ENCODE data around the gene FLNB. TPM values are rescaled to one million over a fixed set of nuclear protein-coding genes. Genes with fewer than 3 reads are reported as not detected.
A peak's percentile ranks its signal among the peaks of the same experiment; 100 is the strongest.

The FLNB gene
- total RNA-seq, 2 experiments from 2014 or later = 26.3 to 28.4 TPM

DNA sequence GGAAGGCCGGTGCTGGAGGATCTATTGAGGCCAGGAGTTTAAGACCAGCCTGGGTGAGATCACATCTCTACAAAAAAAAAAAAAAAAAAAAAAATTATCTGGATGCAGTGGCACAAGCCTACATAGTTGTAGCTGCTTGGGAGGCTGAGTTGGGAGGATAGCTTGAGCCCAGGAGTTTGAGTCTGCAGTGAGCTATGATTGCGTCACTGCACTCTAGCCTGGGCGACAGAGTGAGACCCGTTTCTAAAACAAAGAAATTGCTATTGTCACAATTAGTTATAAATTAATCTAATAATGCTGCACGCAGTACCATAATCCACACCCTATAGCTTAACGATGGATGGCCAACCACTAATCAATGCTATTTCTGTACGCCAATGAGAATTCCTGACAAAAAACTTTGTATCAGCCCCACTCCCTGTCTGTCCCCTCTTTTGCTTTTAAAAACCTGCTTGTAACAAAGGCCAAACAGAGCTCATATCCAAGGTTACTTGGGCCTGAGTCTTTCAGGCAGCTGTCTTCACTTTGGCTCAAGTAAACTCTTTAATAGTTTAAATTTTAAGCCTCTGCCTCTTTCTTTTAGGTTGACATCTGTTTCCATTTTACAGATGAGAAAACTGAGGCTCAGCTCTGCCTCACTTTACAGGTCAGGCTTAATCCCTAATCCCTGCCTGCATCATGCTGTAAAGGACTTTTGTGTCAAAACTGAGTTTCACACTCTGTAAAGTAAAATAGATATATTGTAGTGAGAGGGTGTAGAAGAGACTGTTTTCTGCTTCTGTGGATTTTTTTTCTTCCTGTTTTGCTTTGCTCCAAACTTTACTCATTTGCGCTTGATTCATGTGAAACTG is 10.9 kb downstream of the FLNB start:
- Mint-ChIP-seq H3K27me3 (no peaks in the 10 kb centered on the region), H3K36me3 (ENCODE audit: low read depth) (peaks cover 1% of the 10 kb centered on the region), H3K27ac (peak overlapping the region; percentile 63), H3K9me3 (no peaks in the 10 kb centered on the region), H3K4me3 (no peak overlapping the region), H3K4me1 (ENCODE audit: low read depth) (peaks cover 49% of the 10 kb centered on the region)
- ChIA-PET POLR2A (interaction anchor here (1.2 to 2.0 kb wide), 2 partner anchors 10 to 11 kb away, joined by 4 to 8 read pairs; partner anchors contain the start of gene FLNB), CTCF (interaction anchor here (0.8 to 2.1 kb wide), 7 partner anchors 10 to 196 kb away, joined by 3 to 8 read pairs (median 3); partner anchors contain the start of gene FLNB)
- intact Hi-C loops (cut with micrococcal nuclease) = loop anchor here (10.0 kb wide), 1 partner anchor 86 kb away; no protein-coding TSS in a partner anchor
- TF ChIP-seq, protein P1, sequence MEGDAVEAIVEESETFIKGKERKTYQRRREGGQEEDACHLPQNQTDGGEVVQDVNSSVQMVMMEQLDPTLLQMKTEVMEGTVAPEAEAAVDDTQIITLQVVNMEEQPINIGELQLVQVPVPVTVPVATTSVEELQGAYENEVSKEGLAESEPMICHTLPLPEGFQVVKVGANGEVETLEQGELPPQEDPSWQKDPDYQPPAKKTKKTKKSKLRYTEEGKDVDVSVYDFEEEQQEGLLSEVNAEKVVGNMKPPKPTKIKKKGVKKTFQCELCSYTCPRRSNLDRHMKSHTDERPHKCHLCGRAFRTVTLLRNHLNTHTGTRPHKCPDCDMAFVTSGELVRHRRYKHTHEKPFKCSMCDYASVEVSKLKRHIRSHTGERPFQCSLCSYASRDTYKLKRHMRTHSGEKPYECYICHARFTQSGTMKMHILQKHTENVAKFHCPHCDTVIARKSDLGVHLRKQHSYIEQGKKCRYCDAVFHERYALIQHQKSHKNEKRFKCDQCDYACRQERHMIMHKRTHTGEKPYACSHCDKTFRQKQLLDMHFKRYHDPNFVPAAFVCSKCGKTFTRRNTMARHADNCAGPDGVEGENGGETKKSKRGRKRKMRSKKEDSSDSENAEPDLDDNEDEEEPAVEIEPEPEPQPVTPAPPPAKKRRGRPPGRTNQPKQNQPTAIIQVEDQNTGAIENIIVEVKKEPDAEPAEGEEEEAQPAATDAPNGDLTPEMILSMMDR (IDR thresholded peaks at IDR 0.05) = no peak
- no peak for ATAC-seq
- DNase-seq = no peak

DNA sequence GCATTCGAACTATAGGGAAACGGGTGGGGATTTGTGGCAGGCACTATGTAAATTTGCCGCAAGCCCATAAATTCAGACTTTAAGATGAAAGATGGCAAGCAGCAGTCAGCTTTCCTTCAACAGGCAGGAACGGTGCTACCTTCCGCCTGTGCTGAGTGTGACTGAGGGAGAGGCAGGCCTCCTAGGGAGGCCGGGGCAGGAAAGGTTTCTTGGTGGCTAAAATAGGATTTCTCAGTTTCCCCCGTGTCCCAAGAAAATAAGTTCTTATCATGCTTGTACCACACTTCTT is 12.5 kb downstream of the FLNB start:
- TF ChIP-seq, protein P1 (IDR thresholded peaks at IDR 0.05) = no peak
- H3K27me3 Mint-ChIP-seq = no peaks in the 10 kb centered on the region
- ChIA-PET POLR2A (interaction anchor here (0.8 to 1.4 kb wide), 2 partner anchors 12 to 71 kb away, joined by 3 read pairs; partner anchors contain the start of gene FLNB), CTCF (interaction anchor here (1.0 to 2.1 kb wide), 5 partner anchors 11 to 157 kb away, joined by 3 to 8 read pairs (median 3); partner anchors contain the start of gene FLNB)
- peaks cover 1% of the 10 kb centered on the region for H3K36me3 Mint-ChIP-seq (ENCODE audit: low read depth)
- H3K9me3 Mint-ChIP-seq = no peaks in the 10 kb centered on the region
- no peak overlapping the region for H3K4me3 Mint-ChIP-seq
- DNase-seq (no peak), ATAC-seq (no peak)
- peaks cover 48% of the 10 kb centered on the region for H3K4me1 Mint-ChIP-seq (ENCODE audit: low read depth)
- no peak overlapping the region for H3K27ac Mint-ChIP-seq
- intact Hi-C loops (cut with micrococcal nuclease) = no loop called here

- CTCF ChIA-PET = interaction anchor here (1.0 to 2.8 kb wide), 5 partner anchors 8 to 156 kb away, joined by 3 to 12 read pairs (median 3); no protein-coding TSS in a partner anchor
- POLR2A ChIA-PET = interaction anchor here (0.6 to 1.4 kb wide), 2 partner anchors 13 to 199 kb away, joined by 3 read pairs; partner anchors contain the start of gene FLNB
- Mint-ChIP-seq H3K27me3 (no peaks in the 10 kb centered on the region), H3K9me3 (no peaks in the 10 kb centered on the region), H3K27ac (no peak overlapping the region), H3K4me3 (no peak overlapping the region), H3K36me3 (ENCODE audit: low read depth) (peaks cover 1% of the 10 kb centered on the region), H3K4me1 (ENCODE audit: low read depth) (peaks cover 53% of the 10 kb centered on the region)
- DNase-seq (no peak), ATAC-seq (no peak)
- intact Hi-C loops (cut with micrococcal nuclease) = no loop called here
- TF ChIP-seq, protein P1 (IDR thresholded peaks at IDR 0.05) = no peak
Measured at GRCh38 chr3:58021072-58021959, 13.1 kb downstream of the FLNB start.

DNA sequence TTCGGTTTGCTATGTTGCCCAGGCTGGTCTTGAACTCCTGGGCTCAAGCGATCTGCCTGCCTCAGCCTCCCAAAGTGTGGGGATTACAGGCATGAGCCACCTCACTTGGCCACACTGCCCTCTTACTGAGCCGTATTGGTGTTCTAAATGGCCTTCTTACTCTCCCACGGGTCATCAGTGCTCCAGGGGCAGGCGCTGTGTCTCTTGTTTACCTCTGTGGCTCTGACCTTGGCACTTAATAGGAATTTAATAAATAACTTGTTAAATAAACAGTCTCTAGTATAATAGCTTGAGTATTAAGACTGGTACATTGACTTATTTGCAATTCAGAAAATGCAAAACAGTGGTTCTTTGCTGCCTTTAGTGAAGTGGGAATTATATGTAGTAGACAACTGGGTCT is 13.7 kb downstream of the FLNB start:
- peaks cover 1% of the 10 kb centered on the region for H3K36me3 Mint-ChIP-seq (ENCODE audit: low read depth)
- H3K27me3 Mint-ChIP-seq = no peaks in the 10 kb centered on the region
- POLR2A ChIA-PET = interaction anchor here (0.6 to 0.7 kb wide), 2 partner anchors 9 to 198 kb away, joined by 3 read pairs; no protein-coding TSS in a partner anchor
- H3K4me1 Mint-ChIP-seq (ENCODE audit: low read depth) = peaks cover 55% of the 10 kb centered on the region
- ATAC-seq (no peak), DNase-seq (no peak)
- intact Hi-C loops (cut with micrococcal nuclease) = no loop called here
- H3K4me3 Mint-ChIP-seq = no peak overlapping the region
- no peaks in the 10 kb centered on the region for H3K9me3 Mint-ChIP-seq
- no peak overlapping the region for H3K27ac Mint-ChIP-seq
- TF ChIP-seq, protein P1 (IDR thresholded peaks at IDR 0.05) = no peak
- CTCF ChIA-PET = interaction anchor here (0.9 to 2.8 kb wide), 3 partner anchors 8 to 63 kb away, joined by 3 to 12 read pairs (median 3); no protein-coding TSS in a partner anchor
